GM06990 (cell line): ENCODE results near the gene PON2.

Source experiments
- DNase-seq: peaks from one replicate; pipeline ENCODE4 v3.0.0-alpha.2; 2011; ENCODE audit not compliant: insufficient read length; ENCODE audit errors: extremely low read depth
- H3K27me3 ChIP-seq: replicated peaks from 2 replicates; pipeline ENCODE4 v1.6.0; 2011; ENCODE audit warnings: low read length; ENCODE audit not compliant: control insufficient read depth, insufficient read depth
- H3K36me3 ChIP-seq: 2 replicates; pipeline ENCODE4 v1.5.1; 2011; ENCODE audit warnings: low read length; ENCODE audit not compliant: control insufficient read depth, insufficient read depth
- H3K4me3 ChIP-seq: replicated peaks from 2 replicates; pipeline ENCODE4 v1.5.1; 2011; ENCODE audit warnings: low read depth, mild to moderate bottlenecking, control low read depth, low read length
- CTCF ChIP-seq: IDR thresholded peaks from 2 replicates; pipeline ENCODE4 v1.5.1; 2011; ENCODE audit warnings: low read length, control low read depth, mild to moderate bottlenecking, inconsistent platforms; ENCODE audit not compliant: insufficient read depth, poor library complexity, severe bottlenecking

PON2 gene

GRCh38 chr7:95407751-95408150 lies 27.1 kb downstream of the PON2 start:
- TF ChIP-seq CTCF = no peak

GRCh38 chr7:95405800-95406199 lies 29.0 kb downstream of the PON2 start:
- DNase-seq = no peak
- no peak for TF ChIP-seq CTCF
- H3K36me3 ChIP-seq = no peaks in the 10 kb centered on the region

More at GRCh38 chr7:95407751-95408150, 27.1 kb downstream of the PON2 start:
- Histone ChIP-seq H3K27me3 (no peaks in the 10 kb centered on the region), H3K36me3 (no peaks in the 10 kb centered on the region), H3K4me3 (no peak overlapping the region)
- DNase-seq = no peak

DNA sequence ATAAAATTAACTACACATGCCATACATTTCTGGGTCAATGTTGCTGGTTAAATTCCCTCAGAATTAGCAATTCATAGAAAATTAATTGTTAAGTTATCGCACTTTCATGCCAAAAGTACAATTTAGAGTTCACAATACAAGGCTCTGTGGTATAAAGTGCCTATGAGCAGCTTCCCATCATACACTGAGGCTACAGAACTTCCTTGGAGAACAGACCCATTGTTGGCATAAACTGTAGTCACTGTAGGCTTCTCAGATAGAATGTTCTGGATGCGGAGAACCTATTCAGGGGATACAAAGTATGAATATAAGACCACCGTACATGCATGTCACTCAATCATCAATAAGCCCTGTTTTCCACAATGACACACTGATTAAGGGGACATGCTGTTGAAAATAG lies 29.6 kb downstream of the PON2 start:
- Histone ChIP-seq H3K36me3 (no peaks in the 10 kb centered on the region), H3K4me3 (no peak overlapping the region), H3K27me3 (no peaks in the 10 kb centered on the region)
- TF ChIP-seq CTCF = no peak
- DNase-seq = no peak

More at GRCh38 chr7:95405800-95406199, 29.0 kb downstream of the PON2 start:
- Histone ChIP-seq H3K27me3 (no peaks in the 10 kb centered on the region), H3K4me3 (no peak overlapping the region)

- Histone ChIP-seq H3K36me3 (no peaks in the 10 kb centered on the region), H3K4me3 (no peak overlapping the region), H3K27me3 (no peaks in the 10 kb centered on the region)
- TF ChIP-seq CTCF = no peak
- no peak for DNase-seq
These were observed 30.4 kb downstream of the PON2 start for GRCh38 chr7:95404316-95404865.

DNA sequence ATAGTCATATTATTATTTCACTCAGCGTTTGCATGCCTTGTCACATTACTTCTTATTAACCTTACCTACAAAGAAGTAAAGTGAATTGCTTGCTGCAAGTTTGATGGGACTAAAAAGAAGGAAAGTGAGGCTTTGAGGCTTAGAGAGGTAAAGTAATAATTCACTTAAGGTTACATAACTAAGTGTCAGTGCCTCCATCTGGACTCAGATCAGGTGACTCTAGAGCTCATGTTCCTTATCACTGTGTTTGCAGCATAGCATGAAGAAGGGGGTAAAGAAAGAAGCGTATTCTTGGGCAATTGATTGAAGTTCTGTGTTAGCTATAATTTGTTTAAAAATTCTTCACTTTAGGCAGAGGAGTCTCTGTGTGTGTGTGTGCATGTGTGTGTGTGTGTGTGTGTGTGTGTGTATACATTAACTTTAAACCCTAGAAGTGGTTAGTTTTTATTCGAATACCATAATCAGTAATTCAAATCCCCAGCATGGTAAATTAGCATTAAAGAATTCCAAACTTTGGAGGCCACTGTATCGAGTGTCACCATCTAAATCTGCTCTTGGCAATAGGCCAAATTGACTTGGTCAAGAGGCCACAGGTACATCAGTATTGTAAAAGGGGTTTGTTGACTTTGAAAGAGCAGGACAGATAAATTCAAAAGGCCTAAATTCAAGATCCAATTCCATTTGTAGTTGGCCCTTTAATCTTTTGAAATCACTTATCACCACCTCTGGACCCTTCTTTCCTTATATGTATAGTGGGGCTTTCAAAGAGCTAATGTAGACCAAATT lies 36.5 kb downstream of the PON2 start:
- TF ChIP-seq CTCF = no peak
- Histone ChIP-seq H3K36me3 (no peaks in the 10 kb centered on the region), H3K27me3 (no peaks in the 10 kb centered on the region), H3K4me3 (no peak overlapping the region)
- no peak for DNase-seq
